Left renal cortex interstitium (tissue), 4 donors: ENCODE results near the gene EIF4H. TPM values are rescaled to one million over a fixed set of nuclear protein-coding genes. Genes with fewer than 3 reads are reported as not detected.
"Not testable (repeated sequence)": the region's sequence is repeated elsewhere in the genome, so short reads cannot be mapped to it uniquely, and the experiment has no call there.

Experiments used
- DNase-seq, 4 donors: peaks; one replicate each; pipeline ENCODE4 v3.0.0-alpha.2; 2013; ENCODE audit warnings: low read depth in 4 of 4, low spot score in 2 of 4, missing footprints in 1 of 4
- polyA plus RNA-seq, 4 donors: library from polyadenylated mRNA; unstranded; fragments of 120-200 nt; gene quantifications; one replicate each; pipeline ENCODE4 v1.2.1, GENCODE V29; 2013; ENCODE audit not compliant: insufficient read length in 4 of 4

Gene EIF4H
- polyA plus RNA-seq, 4 donors: 278 to 294 (median 293) TPM

- DNase-seq: no peak
These were observed 49.8 kb downstream of the EIF4H start for GRCh38 chr7:74223711-74224510.

- no peak for DNase-seq
These were observed 50.3 kb downstream of the EIF4H start for GRCh38 chr7:74224511-74224832.

- not testable (repeated sequence) for DNase-seq
These were observed 50.8 kb downstream of the EIF4H start for GRCh38 chr7:74224907-74225306.

GRCh38 chr7:74225400-74225799, 51.2 kb downstream of the EIF4H start:
- DNase-seq: no peak

DNA sequence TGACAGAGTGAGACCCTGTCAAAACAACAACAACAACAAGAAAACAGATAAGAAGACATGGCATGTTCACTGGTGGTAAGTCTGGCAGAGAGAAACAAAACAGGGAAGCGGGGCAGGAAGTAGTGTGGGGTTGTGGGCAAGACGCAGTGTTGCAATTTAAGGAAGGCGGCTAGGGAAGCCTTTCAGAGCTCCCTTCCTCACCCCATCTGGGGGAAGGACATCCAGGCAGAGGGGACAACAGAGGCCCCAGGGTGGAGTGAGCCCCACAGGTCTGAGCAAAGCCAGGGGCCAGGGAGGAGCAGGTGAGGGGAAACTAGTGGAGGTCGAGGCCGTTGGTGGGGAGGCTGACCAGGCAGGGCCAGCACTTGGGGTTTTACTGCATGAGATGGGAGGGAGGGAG, 52.5 kb downstream of the EIF4H start:
- no peak for DNase-seq

GRCh38 chr7:74228951-74229900, 55.1 kb downstream of the EIF4H start:
- DNase-seq: no peak

DNA sequence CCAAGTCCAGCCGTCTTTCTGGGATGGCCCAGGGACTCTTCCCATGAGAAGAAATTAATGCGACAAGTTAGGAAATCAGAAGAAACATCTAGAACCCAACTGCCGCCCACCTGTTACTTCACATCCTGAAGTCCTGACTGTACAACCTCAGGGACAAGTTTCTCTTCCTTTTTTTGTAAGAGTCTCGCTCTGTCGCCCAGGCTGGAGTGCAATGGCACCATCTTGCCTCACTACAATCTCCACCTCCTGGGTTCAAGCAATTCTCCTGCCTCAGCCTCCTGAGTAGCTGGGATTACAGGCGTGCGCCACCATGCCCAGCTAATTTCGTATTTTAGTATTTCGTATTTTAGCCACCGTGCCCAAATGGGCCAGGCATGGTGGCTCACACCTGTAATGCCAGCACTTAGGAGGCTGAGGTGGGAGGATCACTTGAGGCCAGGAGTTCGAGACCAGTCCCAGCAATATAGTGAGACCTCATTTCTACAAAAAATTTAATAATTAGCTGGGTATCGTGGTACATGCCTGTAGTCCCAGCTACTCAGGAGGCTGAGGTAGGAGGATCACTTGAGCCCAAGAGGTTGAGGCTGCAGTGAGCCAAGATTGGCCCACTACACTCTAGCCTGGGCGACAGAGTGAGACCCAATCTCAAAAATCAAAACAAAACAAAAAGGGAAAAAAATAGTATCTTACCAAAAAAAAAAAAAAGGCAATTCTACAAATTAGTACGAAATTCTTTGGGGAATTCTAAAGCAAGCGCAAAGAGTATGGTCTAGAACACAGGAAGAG, 56.5 kb downstream of the EIF4H start:
- DNase-seq: no peak

- no peak for DNase-seq
These were observed 57.1 kb downstream of the EIF4H start for GRCh38 chr7:74231232-74231590.

- DNase-seq: no peak
These were observed 59.6 kb downstream of the EIF4H start for GRCh38 chr7:74233655-74234285.

DNA sequence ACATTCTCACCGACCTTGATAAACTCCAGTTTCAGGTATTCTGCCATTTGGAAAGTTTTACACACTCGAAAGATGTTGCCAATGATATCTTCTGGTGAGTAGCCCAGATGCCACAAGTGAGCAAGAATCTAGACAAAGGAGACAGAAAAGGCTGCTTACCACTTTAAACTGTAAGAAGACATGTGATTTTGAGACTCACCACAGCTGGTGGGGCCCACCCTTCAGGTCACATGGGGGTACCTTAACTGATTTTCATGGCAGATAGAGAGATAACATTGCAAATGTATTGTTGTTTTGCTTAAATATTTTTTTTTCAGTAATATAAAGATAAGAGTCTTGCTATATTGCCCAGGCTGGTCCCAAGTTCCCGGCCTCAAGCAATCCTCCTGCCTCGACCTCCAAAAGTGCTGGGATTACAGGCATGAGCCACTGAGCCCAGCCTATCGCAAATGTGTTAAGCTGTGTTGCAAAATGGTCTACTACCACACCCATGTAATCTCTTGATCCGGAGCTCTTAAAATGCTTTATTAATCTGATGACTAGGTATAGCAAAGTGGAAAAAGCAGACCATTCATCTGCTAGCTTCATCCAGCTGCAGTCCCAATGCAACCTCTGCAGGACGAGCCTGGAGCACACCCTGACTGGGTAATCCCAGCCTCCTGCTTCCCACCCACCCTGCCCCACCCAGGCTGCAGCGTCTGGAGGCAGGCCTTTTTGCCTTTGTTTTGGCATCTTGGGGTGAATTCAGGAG, 61.5 kb downstream of the EIF4H start:
- DNase-seq: no peak

GRCh38 chr7:74236284-74236683, 62.1 kb downstream of the EIF4H start:
- no peak for DNase-seq

DNA sequence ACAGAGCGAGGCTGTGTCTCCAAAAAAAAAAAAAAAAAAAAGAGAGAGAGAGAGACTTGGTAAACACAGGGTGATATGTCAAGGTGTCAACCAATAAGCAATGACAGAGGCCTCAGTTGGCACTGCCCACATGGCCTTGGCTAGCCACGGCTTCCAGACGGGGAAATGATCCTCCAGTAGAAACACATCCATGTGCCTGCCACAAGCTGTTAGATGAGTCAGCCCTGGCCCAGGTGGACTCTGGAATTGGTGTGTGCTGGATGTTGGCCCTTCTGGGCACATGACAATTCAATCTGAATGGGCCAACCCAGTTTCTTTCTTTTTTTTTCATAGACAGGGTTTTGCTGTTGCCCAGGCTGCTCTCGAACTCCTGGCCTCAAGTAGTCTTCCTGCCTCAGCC, 66.3 kb downstream of the EIF4H start:
- DNase-seq: no peak

GRCh38 chr7:74242122-74242443, 67.9 kb downstream of the EIF4H start:
- no peak for DNase-seq

- no peak for DNase-seq
These were observed 72.3 kb downstream of the EIF4H start for GRCh38 chr7:74246497-74246896.

Other genes with a start within 250 kb of the EIF4H start
- gene ELN, start 146.2 kb upstream of the EIF4H start, polyA plus RNA-seq: 100 to 1,000 TPM in 1 of 4 donors, 10 to 100 TPM in 3; 63.5 to 130 (median 77.1) TPM
- 10 to 100 TPM; 20.3 to 30.6 (median 24.6) TPM for gene LIMK1, start 90.6 kb upstream of the EIF4H start, polyA plus RNA-seq
- gene LAT2, start 35.6 kb downstream of the EIF4H start, polyA plus RNA-seq: 1 to 10 TPM; 2.5 to 4.3 (median 3.2) TPM
- gene RFC2, start 80.0 kb downstream of the EIF4H start, polyA plus RNA-seq: 10 to 100 TPM; 41.1 to 48.8 (median 43.8) TPM
- 10 to 100 TPM; 26.0 to 38.2 (median 30.4) TPM for gene CLIP2, start 115.1 kb downstream of the EIF4H start, polyA plus RNA-seq